OCI-LY3 (cell line): Measurements from ENCODE around the gene CNTNAP2.

Experiments
- H2AFZ ChIP-seq: fragments of 200-600, 300-600 bp; shearing (Covaris generic); 2 replicates; pipeline ENCODE4 v1.6.0; 2014; ENCODE audit warnings: antibody characterized with exemption, low read depth, low read length
- H3K27ac ChIP-seq: fragments of 200-600, 300-600 bp; sonication (generic); 2 replicates; pipeline ENCODE4 v1.5.1; 2014; ENCODE audit warnings: mild to moderate bottlenecking, low read length, moderate library complexity, mixed read lengths
- H3K27me3 ChIP-seq: fragments of 200-600, 300-600 bp; sonication (generic); 2 replicates; pipeline ENCODE4 v1.6.1; 2014; ENCODE audit warnings: low read depth, low read length, mixed read lengths
- H3K36me3 ChIP-seq: fragments of 200-600, 300-600 bp; sonication (generic); replicated peaks from 2 replicates; pipeline ENCODE3; 2014; ENCODE audit warnings: low read depth, low read length, mixed read lengths
- H3K4me1 ChIP-seq: fragments of 300-600, 200-600 bp; sonication (generic); 2 replicates; pipeline ENCODE4 v1.6.1; 2014; ENCODE audit warnings: low read length, mixed read lengths
- H3K4me2 ChIP-seq: fragments of 200-600, 300-600 bp; sonication (generic); 2 replicates; pipeline ENCODE4 v1.6.1; 2014; ENCODE audit warnings: low read length, mixed read lengths
- H3K4me3 ChIP-seq: fragments of 300-600, 200-600 bp; sonication (generic); 2 replicates; pipeline ENCODE4 v1.5.1; 2014; ENCODE audit warnings: antibody characterized with exemption, mild to moderate bottlenecking, low read length, moderate library complexity
- H3K79me2 ChIP-seq: fragments of 300-600, 200-600 bp; shearing (Covaris generic); 2 replicates; pipeline ENCODE4 v1.6.1; 2014; ENCODE audit warnings: mild to moderate bottlenecking, low read length, mixed read lengths
- H3K9ac ChIP-seq: fragments of 300-600, 200-600 bp; shearing (Covaris generic); 2 replicates; pipeline ENCODE4 v1.6.0; 2014; ENCODE audit warnings: mild to moderate bottlenecking, low read length, moderate library complexity
- H3K9me3 ChIP-seq: fragments of 200-600, 300-600 bp; shearing (Covaris generic); 2 replicates; pipeline ENCODE4 v1.6.1; 2014; ENCODE audit warnings: low read length, mixed read lengths; ENCODE audit not compliant: insufficient read depth
- H4K20me1 ChIP-seq: fragments of 200-600, 300-600 bp; sonication (generic); 2 replicates; pipeline ENCODE4 v1.6.1; 2016; ENCODE audit warnings: low read length, mixed read lengths; ENCODE audit not compliant: insufficient read depth
- EZH2phosphoT487 ChIP-seq: fragments of 200-600 bp; shearing (Covaris generic); IDR thresholded peaks from 2 replicates; pipeline ENCODE4 v1.6.1; 2018; ENCODE audit warnings: antibody characterized with exemption, mixed run types, low read depth
- TF ChIP-seq, protein P1 (sequence below): fragments of 200-600, 300-600 bp; sonication (generic); IDR thresholded peaks from 2 replicates; pipeline ENCODE4 v1.5.1; 2014; ENCODE audit warnings: antibody characterized with exemption, low read length, low read depth

Gene CNTNAP2

DNA sequence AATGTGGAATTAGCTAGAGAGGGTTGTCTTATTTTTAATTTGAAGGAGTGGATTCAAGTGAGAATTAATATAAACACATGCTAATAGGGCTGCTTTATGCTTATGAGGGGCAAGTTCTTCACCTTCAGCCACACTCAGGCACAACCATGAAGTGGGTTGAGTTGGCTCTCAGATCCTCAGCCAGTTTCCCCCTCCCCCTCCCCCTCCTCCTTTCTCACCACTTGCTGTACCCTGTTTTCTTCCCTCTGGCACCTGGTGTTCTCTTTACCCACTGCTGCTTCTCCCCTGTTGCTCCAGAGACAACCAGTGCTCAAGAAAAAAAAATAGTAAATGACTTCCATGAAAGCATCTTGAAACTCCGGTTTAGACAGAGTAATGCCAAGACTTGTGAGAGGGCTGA is 1083.3 kb downstream of the CNTNAP2 start:
- Histone ChIP-seq H3K27me3 (no peaks in the 10 kb centered on the region), H3K9me3 (no peaks in the 10 kb centered on the region), H3K4me3 (no peak overlapping the region), H3K9ac (no peak overlapping the region), H4K20me1 (no peaks in the 10 kb centered on the region), H3K4me2 (no peak overlapping the region), H3K27ac (no peak overlapping the region), H3K79me2 (no peaks in the 10 kb centered on the region), H2AFZ (no peak overlapping the region), H3K4me1 (no peaks in the 10 kb centered on the region), H3K36me3 (no peaks in the 10 kb centered on the region)
- TF ChIP-seq EZH2phosphoT487 = no peak
- TF ChIP-seq, protein P1, sequence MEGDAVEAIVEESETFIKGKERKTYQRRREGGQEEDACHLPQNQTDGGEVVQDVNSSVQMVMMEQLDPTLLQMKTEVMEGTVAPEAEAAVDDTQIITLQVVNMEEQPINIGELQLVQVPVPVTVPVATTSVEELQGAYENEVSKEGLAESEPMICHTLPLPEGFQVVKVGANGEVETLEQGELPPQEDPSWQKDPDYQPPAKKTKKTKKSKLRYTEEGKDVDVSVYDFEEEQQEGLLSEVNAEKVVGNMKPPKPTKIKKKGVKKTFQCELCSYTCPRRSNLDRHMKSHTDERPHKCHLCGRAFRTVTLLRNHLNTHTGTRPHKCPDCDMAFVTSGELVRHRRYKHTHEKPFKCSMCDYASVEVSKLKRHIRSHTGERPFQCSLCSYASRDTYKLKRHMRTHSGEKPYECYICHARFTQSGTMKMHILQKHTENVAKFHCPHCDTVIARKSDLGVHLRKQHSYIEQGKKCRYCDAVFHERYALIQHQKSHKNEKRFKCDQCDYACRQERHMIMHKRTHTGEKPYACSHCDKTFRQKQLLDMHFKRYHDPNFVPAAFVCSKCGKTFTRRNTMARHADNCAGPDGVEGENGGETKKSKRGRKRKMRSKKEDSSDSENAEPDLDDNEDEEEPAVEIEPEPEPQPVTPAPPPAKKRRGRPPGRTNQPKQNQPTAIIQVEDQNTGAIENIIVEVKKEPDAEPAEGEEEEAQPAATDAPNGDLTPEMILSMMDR = no peak

DNA sequence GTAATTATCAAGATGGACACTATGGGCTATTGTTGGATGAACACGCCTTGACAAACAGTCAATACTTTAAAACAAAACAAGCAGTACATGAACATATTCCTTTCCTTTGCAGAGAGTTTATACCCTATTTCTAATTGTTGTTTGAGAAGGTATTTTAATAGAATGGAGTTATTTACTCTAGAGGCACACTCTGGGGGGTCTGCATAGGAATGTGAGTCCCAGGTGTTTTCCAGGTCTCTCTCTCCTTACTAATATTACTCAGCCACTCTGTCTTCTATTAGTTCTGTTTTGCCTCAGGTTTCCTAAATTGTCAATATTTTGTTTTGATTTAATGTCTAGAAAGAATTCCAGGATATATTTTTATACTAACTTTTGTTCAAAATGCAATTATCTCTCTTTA is 1091.4 kb downstream of the CNTNAP2 start:
- Histone ChIP-seq H3K4me2 (no peak overlapping the region), H3K36me3 (no peaks in the 10 kb centered on the region), H4K20me1 (no peaks in the 10 kb centered on the region), H3K9me3 (no peaks in the 10 kb centered on the region), H3K79me2 (no peaks in the 10 kb centered on the region), H3K9ac (no peak overlapping the region), H3K4me3 (no peak overlapping the region), H3K4me1 (peaks cover 4% of the 10 kb centered on the region; the same call in 1 of the 2 replicates), H3K27ac (no peak overlapping the region), H2AFZ (no peak overlapping the region), H3K27me3 (no peaks in the 10 kb centered on the region)
- TF ChIP-seq, protein P1 = no peak
- TF ChIP-seq EZH2phosphoT487 = no peak

DNA sequence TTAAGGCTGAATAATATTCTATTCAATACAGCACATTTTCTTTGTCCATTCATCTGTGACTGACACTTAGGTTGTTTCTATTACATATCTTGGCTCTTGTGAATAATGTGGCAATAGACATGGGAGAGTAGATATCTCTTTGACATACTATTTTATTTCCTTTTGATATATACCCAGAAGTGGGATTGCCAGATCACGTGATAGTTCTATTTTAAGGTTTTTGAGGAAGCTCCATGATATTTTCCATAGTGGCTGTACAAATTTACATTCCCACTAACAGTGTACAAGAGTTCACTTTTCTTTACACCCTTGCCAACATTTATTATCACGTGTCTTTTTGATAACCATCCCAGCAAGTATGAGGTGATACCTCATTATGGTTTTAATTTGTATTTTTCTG is 1114.7 kb downstream of the CNTNAP2 start:
- Histone ChIP-seq H4K20me1 (no peaks in the 10 kb centered on the region), H3K4me3 (no peak overlapping the region), H3K4me2 (no peak overlapping the region), H3K4me1 (no peaks in the 10 kb centered on the region), H3K27ac (no peak overlapping the region), H3K27me3 (no peaks in the 10 kb centered on the region), H3K9ac (no peak overlapping the region), H3K9me3 (no peaks in the 10 kb centered on the region), H3K79me2 (no peaks in the 10 kb centered on the region), H2AFZ (no peak overlapping the region), H3K36me3 (no peaks in the 10 kb centered on the region)
- TF ChIP-seq EZH2phosphoT487 = no peak
- TF ChIP-seq, protein P1 = no peak

DNA sequence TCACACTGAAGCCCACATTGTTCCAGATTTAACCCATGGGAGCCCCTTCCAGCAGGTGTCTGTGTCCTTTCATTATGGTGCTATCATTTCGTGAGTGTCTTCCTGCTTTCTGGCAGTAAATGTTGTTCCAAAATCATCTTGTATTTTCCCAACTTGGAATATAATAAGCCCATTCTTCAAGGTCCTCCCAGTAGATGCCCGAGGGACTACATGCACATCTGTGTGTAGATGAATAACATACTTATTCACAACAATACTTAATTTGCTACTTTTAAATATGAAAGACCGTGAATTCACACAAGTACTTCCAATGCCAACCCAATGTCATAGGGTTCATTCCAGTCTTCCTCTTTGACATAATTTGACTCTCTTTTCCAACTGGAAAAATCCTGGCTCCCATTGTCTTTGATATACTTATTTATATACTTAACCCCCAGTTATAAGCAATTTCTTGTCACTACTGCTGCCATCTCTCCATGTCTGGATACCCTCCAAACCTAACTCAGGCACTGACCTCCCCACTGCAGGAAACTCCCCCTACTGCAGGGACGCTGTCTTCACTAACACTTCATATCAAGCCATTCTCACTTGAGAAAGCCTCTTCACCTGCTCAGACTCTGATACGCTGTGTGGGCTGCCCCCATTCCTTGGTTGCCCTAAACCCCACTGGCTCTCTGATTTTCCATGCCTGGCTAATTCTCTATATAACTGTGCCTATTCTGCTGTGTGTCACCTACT is 1119.2 kb downstream of the CNTNAP2 start:
- no peaks in the 10 kb centered on the region for H3K9me3 ChIP-seq
- H3K9ac ChIP-seq = no peak overlapping the region
- no peak overlapping the region for H3K4me2 ChIP-seq
- no peaks in the 10 kb centered on the region for H3K79me2 ChIP-seq
- H3K27me3 ChIP-seq = no peaks in the 10 kb centered on the region
- H2AFZ ChIP-seq = no peak overlapping the region
- H4K20me1 ChIP-seq = no peaks in the 10 kb centered on the region
- H3K36me3 ChIP-seq = no peaks in the 10 kb centered on the region
- no peak overlapping the region for H3K4me3 ChIP-seq
- H3K27ac ChIP-seq = no peak overlapping the region
- no peaks in the 10 kb centered on the region for H3K4me1 ChIP-seq
- no peak for TF ChIP-seq EZH2phosphoT487
- TF ChIP-seq, protein P1 = no peak
